HL-60 (cell line): ENCODE measurements around the gene NEDD4L.

ENCODE experiments used
- CTCF ChIP-seq: IDR thresholded peaks from one replicate; pipeline ENCODE4 v1.5.1; 2011; ENCODE audit warnings: low read length, control low read depth, inconsistent platforms; ENCODE audit not compliant: insufficient read depth
- GABPA ChIP-seq: IDR thresholded peaks from 2 replicates; pipeline ENCODE4 v1.6.1; 2012; ENCODE audit warnings: low read depth
- POLR2AphosphoS5 ChIP-seq: IDR thresholded peaks from 2 replicates; pipeline ENCODE4 v1.6.1; 2012; ENCODE audit warnings: low read depth
- SPI1 ChIP-seq: IDR thresholded peaks from 2 replicates; pipeline ENCODE4 v1.6.1; 2012; ENCODE audit warnings: low read depth, mild to moderate bottlenecking, borderline replicate concordance
- TF ChIP-seq, protein P1 (sequence below): IDR thresholded peaks from 2 replicates; pipeline ENCODE4 v1.6.1; 2012; ENCODE audit warnings: low read depth; ENCODE audit not compliant: insufficient replicate concordance

DNA sequence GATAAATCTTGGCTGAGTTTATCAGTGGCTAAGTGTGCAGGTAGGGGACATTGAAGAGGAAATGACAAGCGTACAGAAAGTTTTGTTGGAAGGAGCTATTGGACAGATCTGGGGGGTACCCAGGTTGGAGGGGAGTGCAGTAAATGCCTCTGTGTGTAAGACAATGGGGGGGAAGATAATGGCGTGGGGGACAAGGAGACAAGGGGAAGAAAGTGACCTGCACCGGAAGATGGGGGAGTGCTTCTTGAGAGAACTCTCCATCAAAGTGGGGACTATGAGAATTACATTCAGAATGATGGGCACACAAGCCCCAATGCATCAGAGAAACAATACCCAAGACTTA, 394.9 kb downstream of the NEDD4L start:
- no peak for TF ChIP-seq CTCF
- TF ChIP-seq POLR2AphosphoS5 = no peak
- TF ChIP-seq, protein P1, sequence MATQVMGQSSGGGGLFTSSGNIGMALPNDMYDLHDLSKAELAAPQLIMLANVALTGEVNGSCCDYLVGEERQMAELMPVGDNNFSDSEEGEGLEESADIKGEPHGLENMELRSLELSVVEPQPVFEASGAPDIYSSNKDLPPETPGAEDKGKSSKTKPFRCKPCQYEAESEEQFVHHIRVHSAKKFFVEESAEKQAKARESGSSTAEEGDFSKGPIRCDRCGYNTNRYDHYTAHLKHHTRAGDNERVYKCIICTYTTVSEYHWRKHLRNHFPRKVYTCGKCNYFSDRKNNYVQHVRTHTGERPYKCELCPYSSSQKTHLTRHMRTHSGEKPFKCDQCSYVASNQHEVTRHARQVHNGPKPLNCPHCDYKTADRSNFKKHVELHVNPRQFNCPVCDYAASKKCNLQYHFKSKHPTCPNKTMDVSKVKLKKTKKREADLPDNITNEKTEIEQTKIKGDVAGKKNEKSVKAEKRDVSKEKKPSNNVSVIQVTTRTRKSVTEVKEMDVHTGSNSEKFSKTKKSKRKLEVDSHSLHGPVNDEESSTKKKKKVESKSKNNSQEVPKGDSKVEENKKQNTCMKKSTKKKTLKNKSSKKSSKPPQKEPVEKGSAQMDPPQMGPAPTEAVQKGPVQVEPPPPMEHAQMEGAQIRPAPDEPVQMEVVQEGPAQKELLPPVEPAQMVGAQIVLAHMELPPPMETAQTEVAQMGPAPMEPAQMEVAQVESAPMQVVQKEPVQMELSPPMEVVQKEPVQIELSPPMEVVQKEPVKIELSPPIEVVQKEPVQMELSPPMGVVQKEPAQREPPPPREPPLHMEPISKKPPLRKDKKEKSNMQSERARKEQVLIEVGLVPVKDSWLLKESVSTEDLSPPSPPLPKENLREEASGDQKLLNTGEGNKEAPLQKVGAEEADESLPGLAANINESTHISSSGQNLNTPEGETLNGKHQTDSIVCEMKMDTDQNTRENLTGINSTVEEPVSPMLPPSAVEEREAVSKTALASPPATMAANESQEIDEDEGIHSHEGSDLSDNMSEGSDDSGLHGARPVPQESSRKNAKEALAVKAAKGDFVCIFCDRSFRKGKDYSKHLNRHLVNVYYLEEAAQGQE = no peak
- no peak for TF ChIP-seq GABPA
- no peak for TF ChIP-seq SPI1
